Measurements from ENCODE around the gene SPP1.

The SPP1 gene

GRCh38 chr4:87975466-87975865, at the start of gene SPP1:
TSS of gene SPP1 (plus strand) at chr4:87975714. CDS start at chr4:87976896, 1,182 bp downstream.
- TF ChIP-seq TAF1 (IDR thresholded peaks at IDR 0.05; ENCODE audit: low read depth) (no peak), CEBPB (IDR thresholded peaks at IDR 0.05) (no peak), TEAD4 (IDR thresholded peaks at IDR 0.05) (no peak), TCF12 (IDR thresholded peaks at IDR 0.05; ENCODE audit: low read depth) (no peak), NFIC (IDR thresholded peaks at IDR 0.05) (no peak), RAD21 (IDR thresholded peaks at IDR 0.05; ENCODE audit: low read depth) (no peak), CREB1 (IDR thresholded peaks at IDR 0.05; ENCODE audit: low read depth) (no peak), EP300 (IDR thresholded peaks at IDR 0.05; ENCODE audit: borderline replicate concordance) (no peak), REST (IDR thresholded peaks at IDR 0.05; ENCODE audit: low read depth) (no peak), YY1 (IDR thresholded peaks at IDR 0.05; ENCODE audit: low read depth) (no peak), FOXM1 (IDR thresholded peaks at IDR 0.05; ENCODE audit: borderline replicate concordance, low read depth) (no peak), ZBTB7A (IDR thresholded peaks at IDR 0.05; ENCODE audit: low read depth) (no peak), USF1 (IDR thresholded peaks at IDR 0.05) (no peak), EGR1 (IDR thresholded peaks at IDR 0.05) (no peak)
- TF ChIP-seq, protein P1, sequence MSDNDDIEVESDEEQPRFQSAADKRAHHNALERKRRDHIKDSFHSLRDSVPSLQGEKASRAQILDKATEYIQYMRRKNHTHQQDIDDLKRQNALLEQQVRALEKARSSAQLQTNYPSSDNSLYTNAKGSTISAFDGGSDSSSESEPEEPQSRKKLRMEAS (IDR thresholded peaks at IDR 0.05) = no peak

DNA sequence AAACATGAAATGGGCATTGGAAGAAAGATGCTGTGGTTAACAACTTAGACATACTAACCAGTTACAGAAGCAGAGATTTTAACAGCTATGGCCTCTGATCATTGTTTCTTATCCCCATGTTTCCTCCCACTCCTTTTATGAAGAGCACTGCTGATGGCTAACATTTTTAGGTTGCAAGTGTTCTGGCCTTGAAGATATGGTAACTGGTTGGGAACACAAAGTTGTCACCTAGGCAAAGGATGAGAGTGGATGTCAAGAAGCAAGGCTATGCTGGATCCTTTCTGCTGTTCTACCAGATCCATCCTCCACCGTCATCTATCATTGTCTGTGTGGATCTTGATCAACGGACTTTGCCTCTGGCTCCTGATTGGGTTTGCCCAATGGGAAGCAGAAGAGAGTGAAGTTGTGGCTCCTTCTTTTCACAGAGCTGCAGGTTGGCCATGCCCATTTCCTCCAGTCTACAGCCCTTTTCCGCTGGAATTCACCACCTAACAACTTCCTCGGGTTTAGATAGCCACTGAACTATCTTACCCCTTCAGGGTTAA, 48.9 kb upstream of the SPP1 start:
- no peak for TF ChIP-seq ZBTB7A (IDR thresholded peaks at IDR 0.05; ENCODE audit: low read depth)
- no peak for TF ChIP-seq CEBPB (IDR thresholded peaks at IDR 0.05)
- no peak for TF ChIP-seq RAD21 (IDR thresholded peaks at IDR 0.05; ENCODE audit: low read depth)
- no peak for TF ChIP-seq CREB1 (IDR thresholded peaks at IDR 0.05; ENCODE audit: low read depth)
- TF ChIP-seq TAF1 (IDR thresholded peaks at IDR 0.05; ENCODE audit: low read depth) = no peak
- TF ChIP-seq REST (IDR thresholded peaks at IDR 0.05; ENCODE audit: low read depth) = no peak
- TF ChIP-seq EP300 (IDR thresholded peaks at IDR 0.05; ENCODE audit: borderline replicate concordance) = no peak
- TF ChIP-seq USF1 (IDR thresholded peaks at IDR 0.05) = no peak
- TF ChIP-seq, protein P1 (IDR thresholded peaks at IDR 0.05) = no peak
- no peak for TF ChIP-seq FOXM1 (IDR thresholded peaks at IDR 0.05; ENCODE audit: borderline replicate concordance, low read depth)

GRCh38 chr4:87930629-87931028, 44.9 kb upstream of the SPP1 start:
- TF ChIP-seq, protein P1 (IDR thresholded peaks at IDR 0.05) = no peak
- no peak for TF ChIP-seq NFIC (IDR thresholded peaks at IDR 0.05)
- no peak for TF ChIP-seq FOXM1 (IDR thresholded peaks at IDR 0.05; ENCODE audit: borderline replicate concordance, low read depth)
- TF ChIP-seq ZBTB7A (IDR thresholded peaks at IDR 0.05; ENCODE audit: low read depth) = no peak
- TF ChIP-seq CREB1 (IDR thresholded peaks at IDR 0.05; ENCODE audit: low read depth) = no peak
- TF ChIP-seq EGR1 (IDR thresholded peaks at IDR 0.05) = no peak
- TF ChIP-seq TAF1 (IDR thresholded peaks at IDR 0.05; ENCODE audit: low read depth) = no peak
- TF ChIP-seq USF1 (IDR thresholded peaks at IDR 0.05) = no peak
- no peak for TF ChIP-seq RAD21 (IDR thresholded peaks at IDR 0.05; ENCODE audit: low read depth)
- TF ChIP-seq CEBPB (IDR thresholded peaks at IDR 0.05) = no peak
- TF ChIP-seq YY1 (IDR thresholded peaks at IDR 0.05; ENCODE audit: low read depth) = no peak
- no peak for TF ChIP-seq EP300 (IDR thresholded peaks at IDR 0.05; ENCODE audit: borderline replicate concordance)
- no peak for TF ChIP-seq TCF12 (IDR thresholded peaks at IDR 0.05; ENCODE audit: low read depth)
- TF ChIP-seq TEAD4 (IDR thresholded peaks at IDR 0.05) = no peak
- no peak for TF ChIP-seq REST (IDR thresholded peaks at IDR 0.05; ENCODE audit: low read depth)
